Measurements from ENCODE around the gene PRR20A. TPM values are rescaled to one million over a fixed set of nuclear protein-coding genes. Genes with fewer than 3 reads are reported as not detected.
"Not testable (repeated sequence)": the region's sequence is repeated elsewhere in the genome, so short reads cannot be mapped to it uniquely, and the experiment has no call there.

PRR20A gene
- not detected in 3 replicates for total RNA-seq

DNA sequence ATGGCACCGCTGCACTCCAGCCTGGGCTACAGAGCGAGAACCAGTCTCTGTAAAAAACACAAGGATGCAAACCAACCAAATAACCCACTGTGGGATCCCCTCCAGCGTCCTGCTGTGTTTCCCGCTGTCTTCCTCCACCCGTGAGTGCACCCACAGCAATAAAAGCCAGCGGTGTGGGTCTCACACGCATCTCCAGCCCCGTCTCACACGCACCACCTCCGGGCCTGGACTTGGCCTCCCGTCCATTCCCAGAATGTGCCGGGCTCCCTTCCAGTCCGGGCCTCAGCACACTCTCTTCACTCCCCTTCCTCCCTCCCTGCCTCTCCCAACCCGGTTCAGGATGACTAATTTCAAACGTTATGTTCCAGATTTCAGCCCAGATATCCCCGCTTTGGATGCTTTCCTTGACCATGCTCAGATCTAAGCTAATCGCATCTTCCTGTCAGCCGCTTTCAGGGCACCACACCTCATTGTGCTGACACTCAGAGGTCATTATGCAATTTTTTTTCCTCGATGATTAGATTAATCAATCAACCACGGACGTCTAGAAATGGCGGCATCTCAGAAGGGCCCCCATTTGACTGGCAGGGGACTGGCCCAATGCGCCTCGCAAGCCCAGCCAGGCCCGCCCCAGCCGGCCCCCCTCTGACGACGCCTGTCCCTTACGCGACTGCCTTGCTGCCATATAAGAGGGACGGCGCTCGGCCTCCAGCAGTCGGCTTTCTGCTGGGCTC lies at the start of gene PRR20A:
Gene PRR20A (plus strand): TSS at position 684 of the 734 bp plus-strand sequence. CDS start 387 bp downstream, outside the sequence.
- H3K27ac Mint-ChIP-seq, H3K4me3 Mint-ChIP-seq, H3K36me3 Mint-ChIP-seq: not testable (repeated sequence)

DNA sequence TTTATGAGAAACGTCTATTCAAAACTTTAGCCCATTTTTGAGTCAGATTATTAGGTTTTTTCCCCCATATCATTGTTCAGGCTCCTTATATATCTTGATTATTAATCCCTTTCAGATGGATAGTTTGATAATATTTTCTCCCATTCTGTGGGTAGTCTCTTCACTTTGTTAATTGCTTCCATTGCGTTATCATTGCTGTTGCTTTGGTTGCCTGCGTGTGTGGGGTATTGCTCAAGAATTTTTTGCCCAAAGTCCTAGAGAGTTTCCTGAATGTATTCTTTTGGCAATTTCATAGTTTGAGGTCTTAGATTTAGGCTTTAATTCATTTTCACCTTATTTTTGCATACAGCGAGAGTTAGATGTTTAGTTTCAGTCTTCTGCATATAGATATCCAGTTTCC lies 25.8 kb upstream of the PRR20A start:
- TF ChIP-seq, protein P1, sequence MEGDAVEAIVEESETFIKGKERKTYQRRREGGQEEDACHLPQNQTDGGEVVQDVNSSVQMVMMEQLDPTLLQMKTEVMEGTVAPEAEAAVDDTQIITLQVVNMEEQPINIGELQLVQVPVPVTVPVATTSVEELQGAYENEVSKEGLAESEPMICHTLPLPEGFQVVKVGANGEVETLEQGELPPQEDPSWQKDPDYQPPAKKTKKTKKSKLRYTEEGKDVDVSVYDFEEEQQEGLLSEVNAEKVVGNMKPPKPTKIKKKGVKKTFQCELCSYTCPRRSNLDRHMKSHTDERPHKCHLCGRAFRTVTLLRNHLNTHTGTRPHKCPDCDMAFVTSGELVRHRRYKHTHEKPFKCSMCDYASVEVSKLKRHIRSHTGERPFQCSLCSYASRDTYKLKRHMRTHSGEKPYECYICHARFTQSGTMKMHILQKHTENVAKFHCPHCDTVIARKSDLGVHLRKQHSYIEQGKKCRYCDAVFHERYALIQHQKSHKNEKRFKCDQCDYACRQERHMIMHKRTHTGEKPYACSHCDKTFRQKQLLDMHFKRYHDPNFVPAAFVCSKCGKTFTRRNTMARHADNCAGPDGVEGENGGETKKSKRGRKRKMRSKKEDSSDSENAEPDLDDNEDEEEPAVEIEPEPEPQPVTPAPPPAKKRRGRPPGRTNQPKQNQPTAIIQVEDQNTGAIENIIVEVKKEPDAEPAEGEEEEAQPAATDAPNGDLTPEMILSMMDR (IDR thresholded peaks at IDR 0.05; ENCODE audit: unreplicated experiment), result no peak
- H3K9me3 Mint-ChIP-seq, result peaks cover 30% of the 10 kb centered on the region
- H3K27me3 Mint-ChIP-seq (ENCODE audit: low read depth), result no peaks in the 10 kb centered on the region
- no peak overlapping the region for H3K4me3 Mint-ChIP-seq
- no peak for DNase-seq (ENCODE audit: low spot score in 2 of 2, unreplicated experiment in 2 of 2)
- H3K27ac Mint-ChIP-seq, result no peak overlapping the region
- H3K36me3 Mint-ChIP-seq, result no peaks in the 10 kb centered on the region
- no peaks in the 10 kb centered on the region for H3K4me1 Mint-ChIP-seq

More for the DNA sequence above, at the start of gene PRR20A:
- H3K27me3 Mint-ChIP-seq (ENCODE audit: low read depth); H3K9me3 Mint-ChIP-seq; H3K4me1 Mint-ChIP-seq; DNase-seq (ENCODE audit: low spot score in 2 of 2, unreplicated experiment in 2 of 2): not testable (repeated sequence)

DNA sequence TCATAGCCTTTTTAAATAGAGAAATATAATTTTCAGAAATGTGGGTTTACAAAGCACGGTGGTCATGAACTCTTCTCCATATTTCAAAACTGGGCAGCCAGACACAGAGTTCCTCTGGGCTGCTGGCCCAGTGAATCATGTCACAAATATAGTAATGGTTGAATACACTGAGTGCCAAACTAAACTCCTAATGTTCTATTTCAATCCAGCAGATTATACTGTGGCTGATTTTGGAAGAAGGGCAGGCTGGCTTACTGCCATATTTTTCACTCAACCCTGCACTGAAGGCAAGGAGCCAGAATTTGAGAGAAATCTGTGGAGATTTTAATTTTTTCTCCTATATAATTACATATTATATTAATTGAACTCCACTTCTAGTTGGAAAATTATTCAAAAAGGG lies 17.0 kb upstream of the PRR20A start:
- Mint-ChIP-seq H3K27me3 (ENCODE audit: low read depth) (no peaks in the 10 kb centered on the region), H3K4me3 (no peak overlapping the region), H3K36me3 (no peaks in the 10 kb centered on the region), H3K27ac (no peak overlapping the region), H3K4me1 (no peaks in the 10 kb centered on the region), H3K9me3 (no peaks in the 10 kb centered on the region)
- TF ChIP-seq, protein P1 (IDR thresholded peaks at IDR 0.05; ENCODE audit: unreplicated experiment), result no peak
- DNase-seq (ENCODE audit: low spot score in 2 of 2, unreplicated experiment in 2 of 2), result no peak

DNA sequence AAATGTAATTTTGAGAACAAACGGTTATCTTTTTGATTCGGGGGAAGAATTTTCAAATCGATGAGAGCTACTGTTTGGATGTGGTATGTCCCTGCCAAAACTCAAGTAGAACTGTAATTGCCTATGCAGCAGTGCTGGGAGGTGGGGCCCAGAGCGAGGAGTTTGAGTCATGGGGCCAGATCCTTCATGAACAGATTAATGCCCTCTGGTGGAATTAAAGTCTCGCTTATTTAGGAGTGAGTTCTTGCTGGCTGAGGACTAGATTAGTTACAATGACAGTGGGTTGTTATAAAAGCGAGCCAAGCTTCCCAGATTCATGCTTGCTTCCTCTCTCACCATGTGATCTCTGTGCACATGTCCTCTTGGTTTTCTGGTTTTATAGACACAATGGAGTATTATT lies 11.8 kb upstream of the PRR20A start:
- Mint-ChIP-seq H3K27ac (no peak overlapping the region), H3K4me1 (no peaks in the 10 kb centered on the region), H3K36me3 (no peaks in the 10 kb centered on the region), H3K9me3 (no peaks in the 10 kb centered on the region), H3K4me3 (no peak overlapping the region), H3K27me3 (ENCODE audit: low read depth) (no peaks in the 10 kb centered on the region)
- DNase-seq (ENCODE audit: low spot score in 2 of 2, unreplicated experiment in 2 of 2), result no peak
- TF ChIP-seq, protein P1 (IDR thresholded peaks at IDR 0.05; ENCODE audit: unreplicated experiment), result no peak

DNA sequence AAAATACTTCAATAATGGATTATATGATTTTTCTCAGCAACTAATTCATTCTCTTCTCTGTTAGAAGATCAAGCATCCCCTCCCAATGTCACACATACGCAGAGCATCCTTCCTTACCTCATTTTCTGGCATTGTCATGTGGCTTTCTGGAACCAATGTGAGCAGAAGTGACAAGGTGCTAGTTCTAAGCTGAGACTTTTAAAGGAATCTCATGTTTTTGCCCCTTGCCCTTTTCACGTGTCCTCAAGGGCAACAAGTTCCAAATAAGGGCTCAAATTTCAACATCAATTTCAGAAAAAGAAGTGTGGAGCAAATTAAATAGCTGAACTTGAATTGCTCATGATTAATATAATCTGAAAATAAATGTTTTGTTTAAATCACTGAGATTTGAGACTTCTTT lies 4.6 kb upstream of the PRR20A start:
- DNase-seq (ENCODE audit: low spot score in 2 of 2, unreplicated experiment in 2 of 2), result no peak
- no peak overlapping the region for H3K27ac Mint-ChIP-seq
- no peaks in the 10 kb centered on the region for H3K4me1 Mint-ChIP-seq
- no peaks in the 10 kb centered on the region for H3K36me3 Mint-ChIP-seq
- H3K9me3 Mint-ChIP-seq, result no peaks in the 10 kb centered on the region
- H3K4me3 Mint-ChIP-seq, result no peak overlapping the region
- no peaks in the 10 kb centered on the region for H3K27me3 Mint-ChIP-seq (ENCODE audit: low read depth)
- TF ChIP-seq, protein P1 (IDR thresholded peaks at IDR 0.05; ENCODE audit: unreplicated experiment), result no peak

DNA sequence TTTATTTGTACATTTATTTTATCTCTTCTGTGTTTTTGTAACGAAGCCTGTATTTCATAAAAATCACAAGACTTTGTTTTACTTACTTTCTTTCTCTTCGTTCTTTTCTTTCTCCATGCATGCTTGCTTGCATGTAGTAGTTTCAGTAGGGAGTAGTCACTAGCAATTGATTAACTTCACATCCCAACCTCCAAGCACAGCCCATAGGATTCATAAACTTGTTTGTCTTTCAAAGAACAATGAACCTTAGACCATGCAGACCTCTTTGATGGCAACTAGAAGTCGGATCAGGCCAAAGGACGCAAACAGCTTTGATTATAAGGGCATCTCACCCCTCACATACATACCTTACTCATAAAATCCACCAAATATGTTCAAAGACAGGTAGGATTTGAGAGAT lies 3.1 kb upstream of the PRR20A start:
- Mint-ChIP-seq H3K27me3 (ENCODE audit: low read depth) (no peaks in the 10 kb centered on the region), H3K36me3 (no peaks in the 10 kb centered on the region), H3K4me3 (no peak overlapping the region), H3K27ac (no peak overlapping the region), H3K4me1 (no peaks in the 10 kb centered on the region), H3K9me3 (no peaks in the 10 kb centered on the region)
- TF ChIP-seq, protein P1 (IDR thresholded peaks at IDR 0.05; ENCODE audit: unreplicated experiment), result no peak
- DNase-seq (ENCODE audit: low spot score in 2 of 2, unreplicated experiment in 2 of 2), result no peak

Data from mesothelial cell of epicardium (in vitro differentiated cells).